Testis (tissue), 2 donors: ENCODE data around the gene ZFYVE16.

ENCODE experiments used
- POLR2A ChIP-seq: fragments of 450-650 bp; IDR thresholded peaks from one replicate; pipeline ENCODE4 v1.6.1; 2017; ENCODE audit warnings: antibody characterized with exemption, mild to moderate bottlenecking, moderate library complexity
- TF ChIP-seq, protein P1 (sequence below), 3 experiments: fragments of 450-650 bp in 2 of 3; fragments of 200-600 bp in 1 of 3; sonication (generic) in 1 of 3; IDR thresholded peaks; one replicate each; pipeline ENCODE4 v1.5.1; 2016 to 2019; ENCODE audit warnings: antibody characterized with exemption in 3 of 3, mild to moderate bottlenecking in 2 of 3, moderate library complexity in 1 of 3

DNA sequence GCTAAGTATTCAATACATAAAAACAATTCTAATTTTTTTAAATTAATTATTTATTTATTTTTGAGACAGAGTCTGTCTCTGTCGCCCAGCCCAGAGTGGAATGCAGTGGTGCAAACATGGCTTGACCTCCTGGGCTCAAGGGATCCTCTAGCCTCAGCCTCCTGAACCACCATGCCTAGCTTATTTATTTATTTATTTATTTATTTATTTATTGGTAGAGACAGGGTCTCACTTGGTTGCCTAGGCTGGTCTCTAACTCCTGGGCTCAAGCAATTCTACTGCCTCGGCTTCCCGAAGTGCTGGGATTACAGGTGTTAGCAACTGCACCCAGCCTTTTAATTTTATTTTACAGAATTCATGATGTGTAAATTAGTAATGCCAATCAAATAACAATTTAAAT is 33.7 kb upstream of the ZFYVE16 start:
- TF ChIP-seq, protein P1, sequence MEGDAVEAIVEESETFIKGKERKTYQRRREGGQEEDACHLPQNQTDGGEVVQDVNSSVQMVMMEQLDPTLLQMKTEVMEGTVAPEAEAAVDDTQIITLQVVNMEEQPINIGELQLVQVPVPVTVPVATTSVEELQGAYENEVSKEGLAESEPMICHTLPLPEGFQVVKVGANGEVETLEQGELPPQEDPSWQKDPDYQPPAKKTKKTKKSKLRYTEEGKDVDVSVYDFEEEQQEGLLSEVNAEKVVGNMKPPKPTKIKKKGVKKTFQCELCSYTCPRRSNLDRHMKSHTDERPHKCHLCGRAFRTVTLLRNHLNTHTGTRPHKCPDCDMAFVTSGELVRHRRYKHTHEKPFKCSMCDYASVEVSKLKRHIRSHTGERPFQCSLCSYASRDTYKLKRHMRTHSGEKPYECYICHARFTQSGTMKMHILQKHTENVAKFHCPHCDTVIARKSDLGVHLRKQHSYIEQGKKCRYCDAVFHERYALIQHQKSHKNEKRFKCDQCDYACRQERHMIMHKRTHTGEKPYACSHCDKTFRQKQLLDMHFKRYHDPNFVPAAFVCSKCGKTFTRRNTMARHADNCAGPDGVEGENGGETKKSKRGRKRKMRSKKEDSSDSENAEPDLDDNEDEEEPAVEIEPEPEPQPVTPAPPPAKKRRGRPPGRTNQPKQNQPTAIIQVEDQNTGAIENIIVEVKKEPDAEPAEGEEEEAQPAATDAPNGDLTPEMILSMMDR (IDR thresholded peaks at IDR 0.05): no peak
- TF ChIP-seq POLR2A: no peak
